Measurements from ENCODE around the gene VEPH1.

GRCh38 chr3:157441102-157441624, 62.1 kb downstream of the VEPH1 start:
- no peak for TF ChIP-seq CTCF (IDR thresholded peaks at IDR 0.05)
- TF ChIP-seq POLR2A (IDR thresholded peaks at IDR 0.05) = no peak
